GM12878 (cell line): ENCODE data around the gene PPP6C. TPM values are rescaled to one million over a fixed set of nuclear protein-coding genes. Genes with fewer than 3 reads are reported as not detected.

Experiments
- BCL11A ChIP-seq: IDR thresholded peaks from 2 replicates; pipeline ENCODE4 v1.6.1; 2011; ENCODE audit warnings: low read depth, low read length
- BCL3 ChIP-seq: IDR thresholded peaks from 2 replicates; pipeline ENCODE4 v1.6.1; 2011; ENCODE audit warnings: borderline replicate concordance, low read depth, mild to moderate bottlenecking, moderate library complexity, low read length; ENCODE audit not compliant: insufficient read depth, poor library complexity, severe bottlenecking
- CUX1 ChIP-seq: IDR thresholded peaks from 2 replicates; pipeline ENCODE4 v1.6.1; 2012; ENCODE audit warnings: improper control_type of control experiment, low read depth, low read length; ENCODE audit not compliant: insufficient replicate concordance
- EGR1 ChIP-seq, 2 experiments: IDR thresholded peaks; 1 replicate in 1 of 2; 2 replicates in 1 of 2; pipeline ENCODE4 v1.6.1; 2011 to 2012; ENCODE audit warnings: low read depth in 2 of 2, low read length in 2 of 2, borderline replicate concordance in 1 of 2, mild to moderate bottlenecking in 1 of 2, moderate library complexity in 1 of 2
- EP300 ChIP-seq, 2 experiments: fragments of 150-350 bp in 1 of 2; IDR thresholded peaks; 2 replicates each; pipeline ENCODE4 v1.6.1; 2011 to 2012; ENCODE audit warnings: low read depth in 2 of 2, low read length in 2 of 2, borderline replicate concordance in 1 of 2, improper control_type of control experiment in 1 of 2, inconsistent platforms in 1 of 2; ENCODE audit not compliant: control insufficient read depth in 1 of 2
- ETV6 ChIP-seq, 2 experiments: fragments of 450-650 bp in 1 of 2; IDR thresholded peaks in 1 of 2; conservative IDR thresholded peaks in 1 of 2; 2 replicates each; pipeline ENCODE4 v1.6.1; 2014; ENCODE audit warnings: antibody characterized with exemption in 1 of 2, borderline replicate concordance in 1 of 2, low read depth in 1 of 2, mild to moderate bottlenecking in 1 of 2, moderate library complexity in 1 of 2
- FOS ChIP-seq: IDR thresholded peaks from 3 replicates; pipeline ENCODE4 v1.6.1; 2011; ENCODE audit warnings: borderline replicate concordance; ENCODE audit not compliant: insufficient read length; ENCODE audit errors: extremely low read depth
- FOXK2 ChIP-seq: fragments of 450-650 bp; IDR thresholded peaks from 2 replicates; pipeline ENCODE4 v1.6.1; 2017; ENCODE audit warnings: mild to moderate bottlenecking, moderate library complexity
- ZSCAN29 ChIP-seq: fragments of 450-650 bp; IDR thresholded peaks from 2 replicates; pipeline ENCODE4 v1.6.1; 2017; ENCODE audit warnings: mild to moderate bottlenecking, moderate library complexity
- ZZZ3 ChIP-seq: IDR thresholded peaks from 2 replicates; pipeline ENCODE4 v1.6.1; 2011; ENCODE audit warnings: low read depth; ENCODE audit not compliant: control insufficient read depth, insufficient read length
- polyA plus RNA-seq, 11 experiments: library from polyadenylated mRNA; depleted of rRNA in 4 of 11; unstranded in 6 of 11; stranded (reverse) in 5 of 11; fragments of >200 nt; fragmentation: Nextera tagmentation in 4 of 11; fragmentation: Illumina TruSeq in 1 of 11; extraction: Ambion mirVana in 4 of 11; extraction: Trizol in 1 of 11; gene quantifications; 1 replicate in 1 of 11; 2 replicates in 10 of 11; pipeline versions ENCODE4 v1.2.1 to v1.2.3, GENCODE V29; 2011 to 2016; ENCODE audit warnings: inconsistent platforms in 2 of 11, missing spikeins in 2 of 11, low read depth in 1 of 11
- total RNA-seq, 4 experiments: library from RNA; depleted of rRNA in 3 of 4; stranded (reverse); fragments of >200 nt in 3 of 4; fragmentation: Illumina TruSeq in 1 of 4; extraction: Trizol in 1 of 4; gene quantifications; 2 replicates each; pipeline versions ENCODE4 v1.2.1 to v1.2.3, GENCODE V29; 2013 to 2021
- TF ChIP-seq, protein P1 (sequence below): fragments of 450-650 bp; conservative IDR thresholded peaks from 2 replicates; pipeline ENCODE4 v1.6.1; 2017; ENCODE audit warnings: mild to moderate bottlenecking, moderate library complexity

The PPP6C gene
- total and polyA plus RNA-seq, 10 of the 15 experiments (the other 5 are each of a cell fraction or from before 2014, with no cell fraction given), result 26.8 to 45.3 (median 37.1) TPM

- TF ChIP-seq CUX1 (no peak), BCL11A (no peak; the same call in 1 of the 2 replicates), FOXK2 (peak; percentile 60), ETV6 (conservative IDR thresholded peaks at IDR 0.05 in 1 of 2, IDR thresholded peaks at IDR 0.05 in 1 of 2; ENCODE audit: borderline replicate concordance in 1 of 2, low read depth in 1 of 2) (no peak; a peak in 1 of 4 replicates), EGR1 (IDR thresholded peaks at IDR 0.05; ENCODE audit: borderline replicate concordance in 1 of 2, low read depth in 2 of 2, low read length in 2 of 2) (peak in 1 of 2 experiments; percentile 70; a peak in 1 of 3 replicates), FOS (no peak), EP300 (IDR thresholded peaks at IDR 0.05; ENCODE audit: borderline replicate concordance in 1 of 2, control insufficient read depth in 1 of 2, low read depth in 2 of 2, low read length in 2 of 2) (peak in 1 of 2 experiments; percentile 39; a peak in 1 of 4 replicates), ZZZ3 (no peak), ZSCAN29 (no peak), BCL3 (no peak)
- TF ChIP-seq, protein P1, sequence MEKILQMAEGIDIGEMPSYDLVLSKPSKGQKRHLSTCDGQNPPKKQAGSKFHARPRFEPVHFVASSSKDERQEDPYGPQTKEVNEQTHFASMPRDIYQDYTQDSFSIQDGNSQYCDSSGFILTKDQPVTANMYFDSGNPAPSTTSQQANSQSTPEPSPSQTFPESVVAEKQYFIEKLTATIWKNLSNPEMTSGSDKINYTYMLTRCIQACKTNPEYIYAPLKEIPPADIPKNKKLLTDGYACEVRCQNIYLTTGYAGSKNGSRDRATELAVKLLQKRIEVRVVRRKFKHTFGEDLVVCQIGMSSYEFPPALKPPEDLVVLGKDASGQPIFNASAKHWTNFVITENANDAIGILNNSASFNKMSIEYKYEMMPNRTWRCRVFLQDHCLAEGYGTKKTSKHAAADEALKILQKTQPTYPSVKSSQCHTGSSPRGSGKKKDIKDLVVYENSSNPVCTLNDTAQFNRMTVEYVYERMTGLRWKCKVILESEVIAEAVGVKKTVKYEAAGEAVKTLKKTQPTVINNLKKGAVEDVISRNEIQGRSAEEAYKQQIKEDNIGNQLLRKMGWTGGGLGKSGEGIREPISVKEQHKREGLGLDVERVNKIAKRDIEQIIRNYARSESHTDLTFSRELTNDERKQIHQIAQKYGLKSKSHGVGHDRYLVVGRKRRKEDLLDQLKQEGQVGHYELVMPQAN, result peak; percentile 61; the same call in 1 of the 2 replicates
Measured at GRCh38 chr9:125189361-125190289, at the start of gene PPP6C (continued).
